G401 (cell line): ENCODE results near the gene RINT1. TPM values are rescaled to one million over a fixed set of nuclear protein-coding genes. Genes with fewer than 3 reads are reported as not detected.
"Not testable (repeated sequence)": the region's sequence is repeated elsewhere in the genome, so short reads cannot be mapped to it uniquely, and the experiment has no call there.

ENCODE experiments used
- DNase-seq: peaks from one replicate; pipeline ENCODE4 v3.0.0-alpha.2; 2015; ENCODE audit warnings: low spot score
- in situ Hi-C: cut with HindIII; loops from 2 replicates; pipeline ENCODE4 v1.10.0; 2016; ENCODE audit warnings: low sequenced_read_pairs, mixed read lengths
- total RNA-seq: library from RNA; depleted of rRNA; stranded (reverse); fragments of >200 nt; shearing (Covaris generic); gene quantifications from 2 replicates; pipeline ENCODE4 v1.2.3, GENCODE V29; 2014; rRNA removed

RINT1 gene
- 5.2 and 8.5 TPM in 2 replicates for total RNA-seq

DNA sequence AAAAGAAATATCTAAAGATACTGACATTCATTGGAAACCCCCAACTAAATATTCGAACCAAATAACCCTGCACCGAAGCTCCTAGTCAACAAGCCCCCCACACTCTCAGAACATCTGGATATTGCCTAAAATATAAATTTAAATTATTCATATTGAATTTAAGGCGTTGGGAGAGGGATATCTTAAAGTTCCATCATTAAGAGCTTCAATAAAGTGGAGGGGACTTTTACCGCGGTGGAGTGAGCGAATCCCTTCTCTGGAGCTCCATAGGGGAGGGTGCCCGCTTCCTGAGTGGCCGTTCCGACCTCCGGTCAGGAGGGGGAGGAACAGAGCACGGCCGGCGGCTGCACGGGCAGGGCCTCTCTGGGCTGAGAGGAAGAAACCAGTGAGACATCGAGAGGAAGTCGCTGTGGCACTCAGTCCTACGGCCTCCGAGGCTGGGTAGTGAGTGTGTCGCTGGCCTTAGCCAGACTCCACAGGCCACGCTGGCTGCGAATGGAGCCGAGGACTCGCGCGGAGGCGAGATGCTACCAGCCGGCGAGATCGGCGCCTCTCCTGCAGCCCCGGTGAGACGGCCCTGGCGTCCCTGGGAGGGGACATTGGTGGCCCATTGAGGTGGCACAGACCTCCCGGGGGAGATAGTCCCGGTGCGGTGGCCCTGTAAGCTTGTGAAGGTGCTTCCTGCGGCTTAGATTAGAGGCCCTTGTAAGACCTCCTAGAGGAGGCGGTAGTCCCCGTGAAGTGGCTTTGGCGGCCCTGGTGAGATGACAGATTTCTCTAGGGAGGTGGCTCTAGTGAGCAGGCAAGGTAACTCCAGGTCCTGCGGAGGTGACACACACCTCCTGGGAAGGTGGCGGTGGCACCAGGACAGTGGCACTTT is at the start of gene RINT1:
Gene RINT1 (plus strand): TSS at position 410 of the 880 bp plus-strand sequence. CDS start 115 bp downstream, at position 525.
- DNase-seq: peak; percentile 94
- in situ Hi-C loops: no loop called here

DNA sequence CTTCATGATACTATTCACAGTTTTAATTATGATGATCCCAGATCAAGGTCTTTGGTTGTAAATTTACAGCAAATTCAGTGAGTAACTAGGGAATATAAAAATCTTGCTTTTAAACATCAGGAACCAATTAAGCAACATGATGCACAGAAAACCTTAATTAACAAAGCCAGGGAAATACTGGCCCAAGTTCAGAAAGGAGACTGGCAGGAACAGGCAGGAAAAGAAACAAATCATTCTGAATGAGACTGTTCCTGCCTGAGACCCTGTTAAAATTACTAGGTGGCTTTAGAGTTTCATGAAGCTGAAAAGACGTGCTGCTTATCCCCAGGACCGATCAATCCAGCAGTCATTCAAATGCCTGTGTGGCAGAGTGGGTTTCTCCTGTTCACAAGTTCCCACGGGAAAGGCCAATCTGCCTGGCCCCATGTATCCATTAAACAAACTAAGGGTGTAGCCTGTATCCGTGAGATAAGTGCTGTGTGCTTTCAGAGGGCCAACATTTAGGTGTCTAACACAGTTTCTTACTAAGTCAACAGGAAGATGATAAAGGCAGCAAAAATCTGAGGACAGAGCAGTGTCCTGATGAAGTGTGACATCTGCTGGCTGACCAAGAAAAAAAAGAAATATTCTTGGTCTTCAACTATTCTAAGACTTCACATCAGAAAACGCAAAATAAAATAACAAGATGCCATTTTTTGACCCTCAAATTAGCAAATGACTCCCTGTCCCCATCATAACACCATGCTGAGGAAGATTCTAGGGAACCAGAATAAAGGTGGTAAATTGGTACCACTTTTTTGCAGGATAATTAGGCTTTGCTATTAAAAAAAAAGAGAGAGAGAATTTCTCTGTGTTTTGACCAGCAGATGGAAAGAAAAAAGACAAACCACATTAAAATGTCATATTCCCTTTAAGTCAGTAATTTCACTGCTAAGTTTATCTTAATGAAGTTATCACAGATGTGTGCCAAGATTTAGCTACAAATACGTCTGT is 44.1 kb upstream of the RINT1 start:
- DNase-seq: peak; percentile 41
- in situ Hi-C loops: no loop called here

DNA sequence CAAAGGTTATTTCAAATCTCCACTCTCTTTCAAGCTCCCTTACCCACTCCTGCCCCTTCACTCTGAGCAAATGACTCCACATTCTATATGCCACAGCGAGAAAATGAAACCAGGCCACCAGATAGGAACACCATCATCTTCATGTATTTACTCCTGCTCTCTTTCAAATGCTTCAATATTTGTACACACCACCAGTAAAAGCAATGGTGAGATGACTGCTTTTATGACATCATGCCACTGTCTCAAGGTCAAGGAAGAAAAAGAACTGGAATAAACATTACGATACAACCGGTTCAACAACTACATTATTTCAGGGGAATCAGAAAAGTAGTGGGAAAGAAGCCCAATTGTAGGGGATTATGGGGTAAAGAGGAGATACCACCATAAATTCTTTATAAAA is 42.6 kb upstream of the RINT1 start:
- in situ Hi-C loops: no loop called here
- DNase-seq: no peak

DNA sequence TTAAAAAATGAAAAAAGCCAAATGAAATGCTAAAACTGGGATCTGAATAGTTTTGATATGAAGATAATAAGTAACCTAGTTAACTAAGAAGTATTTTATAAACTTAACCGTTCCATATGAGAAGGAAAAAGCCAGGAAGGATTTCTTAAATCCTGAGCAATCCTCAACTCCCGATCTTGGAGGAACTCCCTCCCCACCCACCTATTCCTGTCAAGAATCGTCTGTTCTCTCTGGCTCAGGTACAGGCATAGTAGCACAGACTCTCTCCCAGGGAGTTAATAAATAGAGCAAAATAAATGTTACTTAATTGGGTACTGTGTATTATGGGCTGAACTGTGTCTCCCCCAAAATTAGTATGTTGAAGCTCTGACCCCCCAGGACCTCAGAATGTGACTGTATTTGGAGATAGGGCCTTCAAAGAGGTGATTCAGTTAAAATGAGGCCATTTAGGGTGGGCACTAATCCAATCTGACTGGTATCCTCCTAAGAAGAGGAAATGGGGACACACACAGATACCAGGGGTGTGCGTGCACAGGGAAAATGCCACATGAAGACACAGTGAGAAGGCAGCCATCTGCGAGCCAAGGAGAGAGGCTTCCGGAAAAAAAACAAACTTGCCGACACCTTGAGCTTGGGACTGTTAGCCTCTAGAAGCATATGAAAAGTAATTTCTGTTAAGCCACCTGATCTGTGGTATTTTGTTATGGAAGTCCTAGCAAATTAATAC is 38.6 kb upstream of the RINT1 start:
- peak; percentile 81 for DNase-seq
- in situ Hi-C loops: no loop called here

DNA sequence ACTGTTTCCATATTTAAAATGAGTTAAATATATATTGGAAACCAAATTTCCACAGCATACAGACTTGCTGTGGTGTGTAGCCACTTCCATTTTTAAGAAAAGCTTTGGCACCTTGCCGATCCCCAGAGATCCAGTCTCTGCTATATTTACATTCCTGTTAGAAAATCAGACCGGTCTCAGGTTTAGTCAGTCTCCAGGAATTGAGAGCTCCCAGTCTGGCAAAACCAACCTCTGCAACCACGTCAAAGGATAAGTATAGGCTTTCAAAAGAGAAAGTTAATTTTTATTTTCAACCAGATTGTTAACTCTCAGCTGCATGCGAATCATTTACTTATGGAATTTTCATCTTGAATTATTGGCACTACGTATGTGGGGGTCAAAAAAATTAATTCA is 38.1 kb upstream of the RINT1 start:
- in situ Hi-C loops: no loop called here
- DNase-seq: no peak

DNA sequence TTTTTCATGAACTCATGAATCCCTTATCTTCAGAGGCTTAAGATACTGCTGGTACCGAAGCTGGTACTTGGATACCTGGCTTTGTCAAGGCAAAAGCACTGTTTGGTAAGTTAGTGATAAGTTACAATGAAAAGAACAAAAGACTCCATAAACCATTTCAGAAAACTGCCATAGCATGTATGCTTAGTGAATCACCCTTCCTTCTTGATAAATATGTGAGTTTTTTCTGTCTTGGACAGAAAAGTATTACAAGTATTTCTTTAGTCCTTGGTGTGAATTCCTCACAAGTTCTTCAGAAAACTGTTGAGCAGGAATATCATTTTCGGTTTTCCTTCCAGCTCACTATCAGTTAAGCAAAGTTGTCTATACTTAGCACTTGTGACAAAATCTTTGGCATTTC is 35.5 kb upstream of the RINT1 start:
- DNase-seq: no peak
- in situ Hi-C loops: no loop called here

DNA sequence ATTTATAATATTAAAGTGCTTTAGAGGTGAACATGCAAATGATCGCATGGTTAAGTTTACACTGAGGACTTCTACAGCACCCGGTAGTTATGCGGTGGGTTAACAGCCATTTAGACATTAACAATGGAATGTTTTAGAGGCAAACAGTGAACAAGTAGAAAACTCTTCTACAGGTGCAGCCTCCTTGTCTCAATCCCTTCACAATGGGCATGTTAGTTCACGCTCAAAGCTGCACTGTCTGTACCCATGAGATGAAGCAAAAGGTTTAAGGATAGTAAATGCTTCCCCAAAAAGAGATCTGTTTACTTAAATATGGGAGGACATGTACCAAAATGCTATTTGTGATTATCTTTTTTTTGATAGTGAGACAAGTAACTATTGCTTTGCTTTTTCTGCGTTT is 35.0 kb upstream of the RINT1 start:
- in situ Hi-C loops: no loop called here
- no peak for DNase-seq

DNA sequence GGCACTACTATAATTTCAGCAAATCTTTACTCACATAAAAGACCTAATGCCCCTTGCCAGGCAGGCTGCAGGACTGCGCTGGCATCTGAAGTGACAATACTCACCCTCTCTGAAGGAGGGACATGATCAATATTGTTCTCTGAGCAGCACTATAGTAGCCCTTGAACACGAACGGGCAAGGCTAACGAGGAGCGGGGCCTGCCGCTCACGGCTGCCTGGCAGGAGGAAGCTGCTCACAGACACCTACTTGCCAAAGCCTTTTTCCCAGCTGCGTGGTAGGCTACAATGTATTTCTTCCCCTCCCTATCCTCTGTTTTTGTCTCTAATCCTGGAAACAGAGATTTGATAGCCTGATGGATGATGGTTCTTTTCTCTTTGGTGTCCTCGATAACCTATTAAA is 29.8 kb upstream of the RINT1 start:
- in situ Hi-C loops: no loop called here

DNA sequence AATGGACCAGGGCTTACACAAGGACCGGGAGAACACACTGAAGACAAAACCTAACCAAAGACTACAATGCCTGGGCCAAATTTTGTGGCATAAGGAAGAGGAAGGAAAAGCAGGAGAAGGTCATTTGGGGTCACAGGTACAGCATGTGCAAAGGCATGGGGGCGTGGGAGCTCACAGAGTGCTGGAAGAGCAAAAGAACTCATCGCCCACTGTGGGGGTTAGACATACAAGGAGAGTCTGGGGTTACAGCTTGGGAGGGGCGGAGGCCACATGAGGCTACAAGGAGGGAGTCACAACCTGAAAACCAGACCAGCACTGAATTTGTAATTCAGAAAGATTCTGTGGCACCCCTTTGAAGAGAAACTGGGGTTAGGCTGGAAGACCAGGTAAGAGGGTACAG is 19.6 kb upstream of the RINT1 start:
- no peak for DNase-seq
- in situ Hi-C loops: no loop called here

More for the DNA sequence above, 29.8 kb upstream of the RINT1 start:
- DNase-seq: no peak

DNA sequence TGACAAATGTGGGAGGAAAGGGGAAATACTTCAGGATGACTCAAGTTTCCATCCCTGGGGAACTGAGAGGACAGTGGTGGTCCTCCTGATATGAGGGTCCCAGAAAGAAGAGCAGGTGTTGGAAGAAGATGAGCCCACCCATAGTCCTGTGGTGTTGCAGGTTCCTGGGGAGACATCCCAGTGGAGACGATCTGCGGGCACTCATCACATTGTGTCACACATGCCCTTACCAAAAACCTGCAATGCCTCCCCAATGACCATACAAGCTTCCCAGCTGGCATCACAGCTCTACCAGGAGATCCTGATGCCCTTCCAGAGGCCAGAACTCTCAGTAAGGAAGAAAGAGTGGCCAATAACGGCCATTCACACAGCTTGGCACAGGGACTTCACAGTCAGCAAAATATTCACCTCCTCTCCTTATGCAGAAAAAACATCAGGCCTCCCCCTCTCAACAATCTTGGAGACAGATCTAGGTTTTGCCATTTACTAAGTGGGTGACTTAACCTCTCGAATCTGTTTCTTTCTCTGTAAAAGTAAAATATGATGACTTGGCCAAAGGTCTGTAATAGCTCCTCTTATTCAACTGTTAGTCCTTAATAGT is 19.0 kb upstream of the RINT1 start:
- DNase-seq: no peak
- in situ Hi-C loops: no loop called here

DNA sequence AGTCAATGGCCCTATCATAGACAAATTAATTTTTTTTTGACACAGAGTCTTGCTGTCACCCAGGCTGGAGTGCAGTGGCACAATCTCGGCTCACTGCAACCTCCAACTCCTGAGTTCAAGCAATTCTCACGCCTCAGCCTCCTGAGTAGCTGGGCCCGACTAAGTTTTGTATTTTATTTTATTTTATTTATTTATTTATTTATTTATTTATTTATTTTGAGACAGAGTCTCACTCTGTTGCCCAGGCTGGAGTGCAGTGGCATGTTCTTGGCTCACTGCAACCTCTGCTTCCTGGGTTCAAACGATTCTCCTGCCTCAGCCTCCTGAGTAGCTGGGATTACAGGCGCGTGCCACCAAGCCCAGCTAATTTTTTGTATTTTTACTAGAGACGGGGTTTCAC is 16.4 kb upstream of the RINT1 start:
- in situ Hi-C loops, DNase-seq: not testable (repeated sequence)

DNA sequence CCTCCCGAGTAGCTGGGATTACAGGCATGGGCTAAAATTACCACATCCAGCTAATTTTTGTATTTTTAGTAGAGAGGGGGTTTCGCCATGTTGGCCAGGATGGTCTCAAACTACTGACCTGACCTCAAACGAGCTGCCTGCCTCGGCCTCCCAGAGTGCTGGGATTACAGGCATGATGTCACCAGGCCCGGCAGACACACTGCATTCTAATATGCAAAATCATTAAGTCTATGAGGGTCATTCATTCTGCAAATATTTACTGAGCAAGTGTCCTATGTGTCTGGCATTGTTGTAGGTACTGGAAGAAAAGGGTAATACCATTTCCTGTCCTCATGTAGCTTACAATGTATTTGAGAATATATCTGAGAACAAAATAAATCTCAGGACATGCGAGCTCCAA is 12.6 kb upstream of the RINT1 start:
- in situ Hi-C loops: no loop called here
- no peak for DNase-seq

DNA sequence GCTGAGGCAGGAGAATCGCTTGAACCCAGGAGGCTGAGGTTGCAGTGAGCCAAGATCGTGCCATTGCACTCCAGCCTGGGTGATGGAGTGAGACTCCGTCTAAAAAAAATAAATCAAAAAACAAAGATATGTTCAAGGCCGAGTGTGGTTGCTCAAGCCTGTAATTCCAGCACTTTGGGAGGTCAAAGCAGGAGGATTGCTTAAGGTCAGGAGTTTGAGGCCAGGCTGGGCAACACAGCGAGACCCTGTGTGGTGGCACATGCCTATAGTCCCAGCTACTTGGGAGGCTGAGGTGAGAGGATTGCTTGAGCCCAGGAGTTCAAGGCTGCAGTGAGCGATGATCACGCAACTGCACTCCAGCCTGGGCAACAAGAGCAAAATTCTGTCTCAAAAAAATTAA is 11.4 kb upstream of the RINT1 start:
- in situ Hi-C loops, DNase-seq: not testable (repeated sequence)

DNA sequence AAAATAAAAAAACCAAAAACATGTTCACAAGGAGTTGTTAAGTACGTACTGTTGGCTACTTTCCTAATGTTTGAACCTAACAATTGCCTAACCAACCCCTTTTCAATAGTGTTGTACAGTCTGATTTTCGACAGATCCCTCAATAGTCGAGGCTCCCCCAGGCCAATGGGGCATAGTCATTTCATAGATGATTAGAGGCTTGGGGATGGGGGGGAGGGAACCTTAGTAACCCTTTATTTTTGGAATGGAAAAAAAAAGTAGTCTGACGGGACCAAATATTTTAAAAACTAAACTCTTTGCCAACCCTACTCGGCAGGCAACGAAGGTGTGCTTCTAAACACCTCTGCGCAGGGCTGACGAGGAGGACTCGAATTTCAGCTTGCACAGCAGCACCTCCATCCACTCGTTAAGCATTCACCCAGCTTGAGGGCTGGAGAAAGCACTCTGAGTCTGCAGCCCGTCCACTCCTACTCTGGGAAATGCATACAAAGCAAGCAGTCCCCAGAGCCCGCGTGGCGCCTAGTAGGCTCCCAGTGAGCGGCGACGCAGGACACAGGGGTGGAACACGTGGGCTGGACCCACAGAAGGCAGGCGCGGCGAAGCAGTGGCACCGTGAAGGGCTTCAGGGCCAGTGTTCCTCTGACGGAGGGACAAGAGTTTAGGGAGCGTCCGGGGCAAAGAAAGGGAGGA is 10.8 kb upstream of the RINT1 start:
- DNase-seq: peak; percentile 48
- in situ Hi-C loops: no loop called here

DNA sequence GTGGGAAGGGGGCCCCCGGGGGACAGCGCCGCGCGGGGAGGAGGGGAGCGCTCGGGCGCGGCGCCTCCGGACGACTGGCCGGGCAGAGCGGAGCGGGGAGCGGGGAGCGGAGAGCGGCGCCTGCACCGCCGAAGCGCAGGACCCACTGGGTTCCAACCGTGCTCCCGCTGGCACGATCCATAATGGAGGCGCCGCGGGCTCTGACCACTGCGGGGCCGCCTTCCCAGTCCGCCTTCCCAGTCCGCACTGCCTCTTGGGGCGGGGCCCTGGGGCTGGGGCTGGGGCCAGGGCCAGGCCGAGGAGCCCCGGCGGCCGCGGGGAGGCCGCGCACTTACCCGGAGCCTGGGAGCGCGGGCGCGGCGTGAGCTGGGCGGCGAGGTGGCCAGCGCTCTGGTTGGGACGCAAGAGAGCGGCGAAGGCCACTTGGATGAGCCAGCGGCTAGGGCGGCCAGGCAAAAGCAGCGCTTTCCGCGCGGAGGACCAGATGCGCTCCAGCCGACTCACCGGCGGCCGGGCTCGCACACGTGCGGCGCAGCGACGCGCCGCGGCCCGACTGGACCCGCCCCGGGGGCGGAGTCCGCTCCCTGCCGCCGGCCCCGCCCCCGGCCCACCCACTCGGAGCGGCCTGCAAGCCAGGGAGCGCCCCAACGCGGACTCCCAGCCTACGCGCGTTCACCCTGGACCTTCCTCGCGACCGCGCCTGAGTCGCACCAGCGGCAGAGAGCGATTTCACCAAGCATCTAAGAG is 10.1 kb upstream of the RINT1 start, which contains the start of gene PUS7:
Gene PUS7 (minus strand): TSS at position 555 of the 747 bp plus-strand sequence. CDS start 13,759 bp downstream, outside the sequence.
- in situ Hi-C loops: no loop called here
- DNase-seq: peak; percentile 91

DNA sequence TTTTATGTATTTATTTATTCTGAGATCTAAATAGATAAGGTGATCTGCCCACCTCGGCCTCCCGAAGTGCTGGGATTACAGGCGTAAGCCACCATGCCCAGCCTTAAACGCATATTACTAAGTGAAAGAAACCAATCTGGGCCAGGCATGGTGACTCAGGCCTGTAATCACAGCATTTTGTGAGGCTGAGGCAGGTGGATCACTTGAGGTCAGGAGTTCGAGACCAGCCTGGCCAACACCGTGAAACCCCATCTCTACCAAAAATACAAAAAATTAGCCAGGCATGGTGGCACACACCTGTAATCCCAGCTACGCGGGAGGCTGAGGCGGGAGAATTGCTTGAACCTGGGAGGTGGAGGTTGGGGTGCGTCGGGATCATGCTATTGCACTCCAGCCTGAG is 7.6 kb upstream of the RINT1 start:
- in situ Hi-C loops: not testable (repeated sequence)

DNA sequence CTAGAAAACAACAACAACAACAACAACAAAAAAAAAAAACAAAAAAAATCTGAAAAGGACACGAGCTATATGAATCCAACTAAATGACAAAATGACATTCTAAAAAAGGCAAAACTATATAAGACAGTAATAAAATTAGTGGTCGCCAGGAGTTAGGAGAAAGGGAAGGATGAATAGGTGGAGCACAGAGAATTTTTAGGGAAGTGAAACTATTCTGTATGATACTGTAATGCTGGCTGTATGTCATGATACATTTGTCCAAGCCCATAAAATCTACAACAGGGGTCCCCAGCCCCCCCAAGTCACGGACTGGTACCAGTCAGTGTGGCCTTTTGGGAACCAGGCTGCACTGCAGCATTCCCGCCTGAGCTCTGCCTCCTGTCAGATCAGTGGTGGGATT is 7.2 kb upstream of the RINT1 start:
- in situ Hi-C loops: no loop called here
- no peak for DNase-seq

More for the DNA sequence above, 7.6 kb upstream of the RINT1 start:
- not testable (repeated sequence) for DNase-seq
